NCI-H2081 treated with DMSO at 0.1 percent for 48 hours (cell line): Measurements from ENCODE around the gene POLR1D.

Experiments
- DNase-seq: peaks from one replicate; lab custom pipeline; 2025; lab: John Stamatoyannopoulos, UW

The POLR1D gene

GRCh38 chr13:27639186-27639585 is 17.5 kb downstream of the POLR1D start:
- DNase-seq, result no peak

DNA sequence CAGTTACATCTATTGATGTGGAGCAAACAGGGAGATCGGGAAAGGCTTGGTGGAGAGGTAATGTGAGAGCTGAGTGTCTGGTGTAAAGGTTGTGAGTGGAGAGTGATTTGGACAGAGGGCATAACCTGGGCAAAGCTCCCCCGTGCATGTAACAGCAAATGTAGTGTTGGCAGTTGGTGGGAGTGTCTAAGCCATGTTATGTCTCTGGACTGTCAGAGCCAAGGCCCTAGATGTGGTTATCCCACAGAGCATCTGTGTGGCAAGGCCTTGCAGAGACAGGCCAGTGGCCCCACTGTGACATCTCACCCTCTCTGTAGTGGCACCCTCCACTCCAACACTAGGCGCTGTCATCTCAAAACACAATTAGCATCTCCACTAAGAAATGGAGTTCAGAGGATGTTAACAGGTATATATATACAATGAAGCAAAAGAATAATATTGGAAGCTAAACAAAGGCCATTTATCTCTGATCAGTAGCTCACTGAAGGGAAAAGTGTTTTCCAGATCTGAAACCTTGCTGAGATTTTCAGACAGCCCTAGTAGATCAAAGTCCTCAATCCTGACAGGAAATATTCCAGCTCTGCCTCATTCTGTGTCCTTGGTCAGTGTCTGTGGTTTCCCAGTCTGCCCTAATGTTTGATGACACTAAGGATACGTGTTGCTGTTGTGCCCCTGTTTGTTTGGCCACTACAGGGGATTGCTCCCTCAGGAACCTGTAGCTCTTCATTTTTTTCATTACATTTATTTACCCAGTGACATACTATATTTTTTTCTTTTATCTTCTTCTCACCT is 20.2 kb downstream of the POLR1D start:
- DNase-seq, result no peak

DNA sequence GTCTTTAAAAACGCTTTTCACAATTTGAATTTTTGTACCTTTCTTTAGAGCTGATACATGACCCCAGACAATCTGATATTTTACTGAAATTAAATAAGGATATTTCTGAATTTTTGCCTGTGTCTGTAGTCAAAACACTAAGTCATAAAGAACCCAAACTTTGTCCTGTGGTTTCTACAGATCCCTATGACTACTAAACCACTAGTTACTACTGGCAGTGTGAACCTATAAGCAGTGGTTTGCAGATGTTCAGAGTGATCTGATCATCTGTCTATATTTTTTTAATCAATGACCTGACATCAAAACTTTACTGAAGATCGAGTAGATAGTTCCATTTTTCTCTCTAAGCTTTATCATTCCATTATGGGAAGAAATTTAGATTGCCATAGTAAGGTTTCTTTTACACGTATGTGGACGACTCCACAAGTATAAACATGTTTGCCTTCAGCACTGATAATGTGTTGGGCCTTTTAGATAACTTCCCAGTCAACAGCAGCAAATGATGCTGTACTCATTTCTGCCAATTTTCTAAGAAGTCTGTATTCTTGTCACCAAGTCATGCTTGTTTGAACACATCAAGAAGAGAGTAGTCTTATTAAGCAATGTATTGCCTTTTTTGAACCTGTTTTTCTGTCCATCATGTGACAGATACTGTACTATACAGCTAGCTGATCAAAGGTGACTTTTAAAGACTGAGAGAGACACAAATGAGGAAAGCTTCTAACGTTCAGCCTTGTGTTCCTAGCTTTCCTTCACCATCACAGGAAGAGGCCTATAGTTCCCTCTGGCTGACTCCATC is 21.8 kb downstream of the POLR1D start:
- DNase-seq, result no peak

GRCh38 chr13:27644302-27644701 is 22.6 kb downstream of the POLR1D start:
- no peak for DNase-seq

- DNase-seq, result no peak
Observed at GRCh38 chr13:27650312-27650711, 28.6 kb downstream of the POLR1D start.

- DNase-seq, result no peak
Observed at GRCh38 chr13:27654059-27654458, 32.4 kb downstream of the POLR1D start.

DNA sequence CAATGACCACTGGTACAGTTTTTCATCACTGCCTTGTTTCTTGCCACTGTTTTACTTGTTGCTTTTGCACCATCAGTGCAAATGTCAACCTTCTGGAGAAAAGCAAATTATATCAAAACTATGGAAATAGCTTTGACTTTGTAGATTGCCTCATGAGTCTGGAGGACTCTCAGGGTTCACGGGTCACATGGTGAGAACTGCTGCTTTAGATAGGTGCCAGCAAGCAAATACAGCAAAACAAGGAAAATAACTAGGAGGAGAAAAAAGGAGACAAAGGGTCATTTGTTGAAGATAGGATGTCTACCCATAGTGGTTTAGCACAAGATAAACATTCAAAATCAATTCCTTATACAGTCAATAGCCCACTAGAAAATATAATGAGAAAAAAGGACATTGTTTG is 33.1 kb downstream of the POLR1D start:
- DNase-seq, result no peak

DNA sequence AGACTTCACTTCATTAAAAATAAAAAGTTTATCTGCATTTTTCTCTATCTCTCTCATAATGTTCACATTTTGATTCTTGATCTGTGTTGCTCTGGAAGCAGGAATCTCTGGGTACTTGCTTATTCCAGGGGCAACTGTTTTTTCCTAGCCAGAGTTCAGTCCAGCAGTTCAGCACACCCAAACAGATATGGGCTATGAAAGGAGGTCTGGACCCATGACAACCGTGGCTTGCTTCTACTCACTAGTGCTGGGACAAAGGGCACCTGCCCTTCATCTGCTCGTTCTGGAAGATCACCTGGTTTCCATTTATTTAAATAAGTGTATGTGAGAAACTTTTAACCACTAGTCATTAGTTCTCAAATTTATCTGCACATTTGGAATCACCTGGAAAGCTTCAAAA is 36.0 kb downstream of the POLR1D start:
- DNase-seq, result no peak

DNA sequence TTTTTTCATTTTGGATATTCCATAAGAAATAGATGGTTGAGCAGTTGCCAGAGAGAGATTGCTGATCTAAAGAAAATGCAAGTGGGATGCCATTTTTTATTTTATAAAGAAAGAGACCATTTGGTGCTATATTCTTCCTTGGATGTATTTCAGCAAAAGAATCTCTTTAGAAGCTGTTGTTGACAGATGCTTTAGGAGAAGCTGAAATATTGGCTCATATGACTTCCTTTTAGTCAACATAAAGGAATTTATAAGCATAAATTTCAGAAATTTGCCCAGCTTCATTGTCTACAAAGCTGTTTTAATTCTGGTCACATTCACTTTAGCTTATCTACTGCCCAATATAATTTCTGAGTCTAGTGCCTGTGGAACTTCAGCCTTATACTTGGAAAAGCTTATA is 36.9 kb downstream of the POLR1D start:
- DNase-seq, result no peak

DNA sequence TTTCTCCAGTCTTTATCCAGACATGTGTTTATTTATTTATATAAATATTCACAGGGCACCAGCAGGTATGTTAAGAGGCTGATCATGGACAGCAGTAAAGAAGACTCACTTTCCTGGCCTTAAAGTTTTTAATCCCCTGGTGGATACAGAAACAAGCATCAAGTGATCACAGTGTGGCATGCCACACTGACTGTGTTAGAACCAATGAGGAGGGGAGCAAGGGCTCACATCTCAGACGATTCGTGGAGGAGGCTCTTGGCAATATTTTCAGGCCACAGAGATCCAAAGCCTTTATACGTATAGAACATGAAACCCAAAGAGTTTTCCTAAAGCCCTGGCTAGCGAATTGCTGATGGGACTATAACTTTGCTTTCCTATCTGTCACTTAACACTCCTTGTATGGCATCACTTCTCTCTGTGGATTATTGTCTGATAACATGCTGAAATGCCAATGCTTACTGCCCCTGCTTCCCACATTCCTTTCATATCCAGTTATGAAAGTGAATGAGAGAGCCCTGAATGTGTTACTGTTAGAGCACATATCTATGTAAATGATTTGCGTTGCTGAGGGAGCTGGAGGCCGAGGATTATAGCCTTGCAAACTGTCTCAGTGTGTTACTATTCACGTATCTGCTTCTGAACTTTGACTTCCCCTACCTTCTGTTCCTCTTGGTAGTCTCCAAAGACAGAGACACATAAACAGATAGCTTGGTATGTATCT is 37.6 kb downstream of the POLR1D start:
- no peak for DNase-seq

DNA sequence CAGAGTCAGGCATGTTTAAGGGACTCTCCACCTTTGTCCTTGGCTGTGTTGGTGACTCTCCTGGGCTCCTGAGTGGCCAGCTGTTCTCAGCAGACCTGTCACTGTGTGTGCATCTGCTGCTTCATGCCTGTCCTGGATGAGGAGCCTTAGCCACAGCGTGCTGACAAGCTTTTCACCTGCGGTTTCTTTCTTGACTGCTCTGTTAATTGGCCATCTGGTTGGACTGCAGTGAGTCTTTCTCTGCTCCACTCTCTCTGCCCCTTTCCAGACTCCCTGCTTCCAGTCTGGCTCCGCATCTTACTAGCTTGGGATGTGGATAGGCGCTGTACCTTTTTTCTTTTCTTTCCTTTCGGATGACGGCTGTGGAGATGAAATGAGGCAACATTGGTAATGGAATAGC is 38.8 kb downstream of the POLR1D start:
- no peak for DNase-seq

DNA sequence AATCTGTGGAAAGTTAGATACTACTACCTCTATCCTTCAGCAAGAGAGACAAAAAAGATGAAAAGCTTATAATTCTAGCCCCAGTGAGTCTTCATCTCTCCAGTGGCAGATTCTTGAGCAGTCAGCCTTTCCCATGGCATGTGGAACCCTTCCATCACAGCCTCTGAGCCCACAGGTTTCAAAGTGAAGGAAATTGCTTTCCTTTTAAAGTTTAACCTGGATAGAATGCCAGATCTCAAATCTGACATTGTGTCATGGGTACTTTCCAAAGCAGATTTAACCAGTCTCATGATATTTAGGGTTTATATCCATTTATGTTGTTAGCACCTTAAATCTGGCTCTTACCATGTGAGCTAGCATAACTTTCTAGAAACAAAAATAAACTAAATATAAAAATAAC is 39.3 kb downstream of the POLR1D start:
- DNase-seq, result no peak

GRCh38 chr13:27662738-27663470 is 41.2 kb downstream of the POLR1D start:
- no peak for DNase-seq

DNA sequence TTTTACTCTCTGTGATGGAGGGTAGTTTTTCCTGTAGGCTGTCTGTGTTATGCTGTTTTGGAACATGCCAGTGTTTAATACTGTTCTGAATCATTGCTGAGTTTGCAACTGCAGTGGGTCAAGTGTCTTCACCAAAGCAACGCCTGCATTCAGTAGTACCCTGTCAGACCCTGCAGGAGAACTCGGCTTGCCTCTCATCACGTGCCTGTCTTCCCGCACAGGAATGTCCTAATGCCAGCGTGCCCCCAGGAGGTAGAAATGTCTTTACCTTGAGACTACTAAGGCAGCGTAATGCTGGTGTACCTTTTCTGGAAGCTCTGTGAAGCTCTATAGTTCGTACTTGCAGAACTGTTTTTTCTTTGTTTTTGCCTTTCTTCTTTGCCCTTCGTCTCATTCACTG is 42.3 kb downstream of the POLR1D start:
- DNase-seq, result no peak

- no peak for DNase-seq
Observed at GRCh38 chr13:27665333-27665732, 43.6 kb downstream of the POLR1D start.

DNA sequence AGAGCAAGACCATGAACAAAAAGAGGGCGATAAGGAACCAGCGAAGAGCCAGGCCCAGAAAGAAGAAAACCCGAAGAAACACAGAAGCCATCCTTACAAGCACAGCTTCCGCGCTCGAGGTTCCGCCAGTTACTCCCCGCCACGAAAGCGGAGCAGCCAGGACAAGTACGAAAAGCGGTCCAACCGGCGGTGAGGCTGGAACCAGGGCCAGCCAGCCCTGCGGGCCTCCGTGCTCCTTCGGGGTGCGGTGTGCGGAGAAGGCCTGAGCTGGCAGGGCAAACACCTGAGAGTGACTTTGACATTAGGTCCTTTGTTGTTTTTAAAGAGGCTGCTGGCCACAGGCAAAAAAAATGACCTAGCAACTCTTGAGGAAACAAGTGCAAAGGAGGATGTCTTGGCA is 44.1 kb downstream of the POLR1D start:
- DNase-seq, result no peak

DNA sequence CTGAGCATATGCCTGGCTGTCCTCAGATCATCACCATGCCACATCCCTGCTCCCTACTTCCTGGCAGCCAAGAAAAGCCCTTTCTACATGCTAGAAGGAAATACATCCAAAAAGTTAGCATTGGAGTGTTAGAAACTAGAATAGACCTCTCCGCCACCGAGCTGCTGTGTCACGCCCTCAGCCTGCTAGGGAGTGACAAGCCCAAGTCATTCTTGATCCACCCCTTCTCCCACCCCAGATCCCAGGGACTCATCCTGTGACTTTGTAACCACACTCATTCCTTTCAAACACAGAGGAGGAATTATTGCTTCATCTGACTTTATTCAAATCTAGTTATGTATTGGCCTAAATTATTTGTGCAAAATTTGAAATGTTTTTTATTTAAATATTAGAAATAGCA is 45.3 kb downstream of the POLR1D start:
- DNase-seq, result no peak

DNA sequence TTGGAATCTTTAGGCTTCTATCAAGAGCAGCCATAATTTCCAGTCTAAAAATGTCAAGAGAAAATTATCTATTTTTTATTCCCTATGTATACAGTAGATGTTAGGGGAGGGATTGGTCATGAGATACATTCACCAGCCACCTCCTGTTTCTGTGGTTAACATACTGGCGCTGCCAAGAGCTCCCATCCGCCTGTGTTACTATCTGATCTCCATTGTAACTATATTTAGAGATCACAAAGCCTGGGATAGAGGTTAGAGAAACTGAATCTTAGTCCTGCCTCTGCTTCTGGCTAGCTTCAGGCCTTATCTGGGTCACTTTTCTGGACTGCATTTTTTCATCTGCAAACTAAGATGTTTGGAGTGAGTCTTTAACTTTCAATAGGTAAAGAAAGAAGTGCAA is 46.3 kb downstream of the POLR1D start:
- DNase-seq, result no peak

- DNase-seq, result no peak
Observed at GRCh38 chr13:27670861-27671260, 49.2 kb downstream of the POLR1D start.

GRCh38 chr13:27672025-27672424 is 50.3 kb downstream of the POLR1D start:
- DNase-seq, result no peak
